ENCODE measurements around the gene ZNF471. TPM values are rescaled to one million over a fixed set of nuclear protein-coding genes. Genes with fewer than 3 reads are reported as not detected.

ZNF471 gene
- total and polyA plus RNA-seq, 11 donors: 2.3 to 7.9 (median 4.1) TPM

GRCh38 chr19:56476651-56477428, 30.8 kb upstream of the ZNF471 start, which contains the start of gene ZNF667:
ZNF667 (minus strand) TSS chr19:56477345; CDS start chr19:56462370, 14,975 bp downstream.
- Histone ChIP-seq H3K4me1 (peaks cover 0 to 29% (median 14%) of the 10 kb centered on the region in 12 donors), H3K27me3 (no peaks in the 10 kb centered on the region), H3K27ac (peak within 1 kb of the TSS; percentile 4 to 93 (median 84)), H3K9me3 (peaks cover 0 to 44% (median 1%) of the 10 kb centered on the region in 12 donors), H3K4me3 (peak within 1 kb of the TSS; percentile 58 to 95 (median 80)), H3K36me3 (peaks cover 0 to 6% (median 1%) of the 10 kb centered on the region in 9 donors)
- no peak for TF ChIP-seq CTCF (IDR thresholded peaks at IDR 0.05)
- TF ChIP-seq POLR2A (IDR thresholded peaks at IDR 0.05): peak in 1 of 2 donors; percentile 30
- DNase-seq: peak in 2 of 5 donors; percentile 19 to 33
- 0 to 1% (median 0%) methylated on average over 55 to 69 of the region's 69 CpGs for WGBS, 4 donors
- intact Hi-C loops (cut with DNase I): loop anchor here in 5 of 10 donors (5.0 to 10.0 kb wide), 4 partner anchors 60 to 82 kb away; partner anchors contain the start of genes ZNF583 (in 4 of the 5), ZFP28 (in 1 of the 5) and ZNF582 (in 1 of the 5)
- ATAC-seq: peak in 2 of 4 donors; percentile 0 to 5

GRCh38 chr19:56477429-56478338, 30.0 kb upstream of the ZNF471 start:
- Histone ChIP-seq H3K9me3 (peaks cover 0 to 47% (median 0%) of the 10 kb centered on the region in 12 donors), H3K4me3 (peak overlapping the region; percentile 58 to 95 (median 80)), H3K36me3 (no peaks in the 10 kb centered on the region), H3K27me3 (no peaks in the 10 kb centered on the region), H3K4me1 (peaks cover 0 to 29% (median 14%) of the 10 kb centered on the region in 12 donors), H3K27ac (peak overlapping the region; percentile 4 to 93 (median 84))
- 0 to 1% (median 1%) methylated on average over 27 to 80 of the region's 80 CpGs for WGBS, 4 donors
- intact Hi-C loops (cut with DNase I): loop anchor here in 7 of 10 donors (1.0 to 10.0 kb wide), 8 partner anchors 29 to 83 kb away; partner anchors contain the start of genes ZFP28 (in 4 of the 7), ZNF583 (in 4 of the 7), ZNF471 (in 3 of the 7) and ZNF582 (in 1 of the 7)
- ATAC-seq (peak; percentile 96 to 98 (median 96)), DNase-seq (peak; percentile 93 to 97 (median 94))
- TF ChIP-seq POLR2A (IDR thresholded peaks at IDR 0.05): peak in 1 of 2 donors; percentile 77
- TF ChIP-seq CTCF (IDR thresholded peaks at IDR 0.05): no peak

GRCh38 chr19:56491399-56491798, 16.3 kb upstream of the ZNF471 start:
- TF ChIP-seq CTCF (IDR thresholded peaks at IDR 0.05) (no peak), POLR2A (IDR thresholded peaks at IDR 0.05) (no peak)
- H3K4me3 ChIP-seq: no peak overlapping the region
- DNase-seq (no peak), ATAC-seq (no peak)
- H3K27ac ChIP-seq: no peak overlapping the region
- WGBS, 4 donors: 66 to 76% (median 73%) methylated on average over 3 of the region's 3 CpGs
- H3K4me1 ChIP-seq: peaks cover 0 to 5% (median 0%) of the 10 kb centered on the region in 12 donors
- no peaks in the 10 kb centered on the region for H3K27me3 ChIP-seq
- intact Hi-C loops (cut with DNase I): no loop called here
- peaks cover 0 to 77% (median 7%) of the 10 kb centered on the region in 12 donors for H3K9me3 ChIP-seq
- peaks cover 0 to 26% (median 21%) of the 10 kb centered on the region in 9 donors for H3K36me3 ChIP-seq
